CD4-positive, alpha-beta T cell treated with Interferon gamma for 1 hour (primary cell): ENCODE measurements around the gene RNF121.
A peak's percentile ranks its signal among the peaks of the same experiment; 100 is the strongest.

Experiments
- DNase-seq: peaks from one replicate; pipeline ENCODE4 v3.0.0-alpha.2; 2020

The RNF121 gene

GRCh38 chr11:72039856-72040401 is 111.1 kb downstream of the RNF121 start:
- no peak for DNase-seq

GRCh38 chr11:72040491-72041363 is 111.9 kb downstream of the RNF121 start:
- peak; percentile 78 for DNase-seq

- DNase-seq, result peak; percentile 32
Measured at GRCh38 chr11:72041364-72042063, 112.7 kb downstream of the RNF121 start.

- DNase-seq, result no peak
Measured at GRCh38 chr11:72042064-72042745, 113.4 kb downstream of the RNF121 start.

GRCh38 chr11:72045849-72046248 is 117.0 kb downstream of the RNF121 start:
- no peak for DNase-seq
